ENCODE results near the gene MAPKAP1. TPM values are rescaled to one million over a fixed set of nuclear protein-coding genes. Genes with fewer than 3 reads are reported as not detected.

MAPKAP1 gene
- total RNA-seq, 1 donor from 2014 or later: 146 TPM

GRCh38 chr9:125556046-125556721 is 150.8 kb downstream of the MAPKAP1 start:
- peak; percentile 65 for ATAC-seq
- intact Hi-C loops (cut with micrococcal nuclease): no loop called here
- peak; percentile 55 for DNase-seq

- DNase-seq: no peak
- intact Hi-C loops (cut with micrococcal nuclease): no loop called here
- ATAC-seq: no peak
Observed at GRCh38 chr9:125554726-125555125, 152.3 kb downstream of the MAPKAP1 start.

- DNase-seq: no peak
- intact Hi-C loops (cut with micrococcal nuclease): no loop called here
- no peak for ATAC-seq
Observed at GRCh38 chr9:125551781-125552180, 155.2 kb downstream of the MAPKAP1 start.

- intact Hi-C loops (cut with micrococcal nuclease): no loop called here
- DNase-seq (no peak), ATAC-seq (peak; percentile 72)
Observed at GRCh38 chr9:125549891-125550885, 156.8 kb downstream of the MAPKAP1 start.

- intact Hi-C loops (cut with micrococcal nuclease): no loop called here
- ATAC-seq: peak; percentile 80
- DNase-seq: no peak
Observed at GRCh38 chr9:125549465-125549871, 157.5 kb downstream of the MAPKAP1 start.

- intact Hi-C loops (cut with micrococcal nuclease): no loop called here
- ATAC-seq (peak; percentile 3), DNase-seq (no peak)
Observed at GRCh38 chr9:125549039-125549438, 158.0 kb downstream of the MAPKAP1 start.

- ATAC-seq: no peak
- DNase-seq: no peak
- intact Hi-C loops (cut with micrococcal nuclease): no loop called here
Observed at GRCh38 chr9:125548141-125548540, 158.9 kb downstream of the MAPKAP1 start.

- DNase-seq (no peak), ATAC-seq (no peak)
- intact Hi-C loops (cut with micrococcal nuclease): no loop called here
Observed at GRCh38 chr9:125547368-125547767, 159.6 kb downstream of the MAPKAP1 start.

- DNase-seq: no peak
- intact Hi-C loops (cut with micrococcal nuclease): no loop called here
Observed at GRCh38 chr9:125545845-125546244, 161.2 kb downstream of the MAPKAP1 start.

GRCh38 chr9:125544988-125545651 is 161.9 kb downstream of the MAPKAP1 start:
- DNase-seq: no peak
- intact Hi-C loops (cut with micrococcal nuclease): no loop called here
- peak; percentile 52 for ATAC-seq

More at GRCh38 chr9:125545845-125546244, 161.2 kb downstream of the MAPKAP1 start:
- ATAC-seq: no peak

GRCh38 chr9:125544484-125544883 is 162.5 kb downstream of the MAPKAP1 start:
- intact Hi-C loops (cut with micrococcal nuclease): no loop called here
- no peak for DNase-seq
- ATAC-seq: no peak

GRCh38 chr9:125541840-125542243 is 165.2 kb downstream of the MAPKAP1 start:
- peak; percentile 40 for DNase-seq
- peak; percentile 41 for ATAC-seq
- intact Hi-C loops (cut with micrococcal nuclease): no loop called here

- intact Hi-C loops (cut with micrococcal nuclease): no loop called here
- DNase-seq (no peak), ATAC-seq (no peak)
Observed at GRCh38 chr9:125540497-125540896, 166.5 kb downstream of the MAPKAP1 start.

- peak; percentile 67 for ATAC-seq
- intact Hi-C loops (cut with micrococcal nuclease): no loop called here
- DNase-seq: no peak
Observed at GRCh38 chr9:125538092-125538473, 168.9 kb downstream of the MAPKAP1 start.

GRCh38 chr9:125537442-125538091 is 169.4 kb downstream of the MAPKAP1 start:
- intact Hi-C loops (cut with micrococcal nuclease): no loop called here
- ATAC-seq (peak; percentile 10), DNase-seq (no peak)

GRCh38 chr9:125536776-125537175 is 170.2 kb downstream of the MAPKAP1 start:
- ATAC-seq (no peak), DNase-seq (no peak)
- intact Hi-C loops (cut with micrococcal nuclease): no loop called here

- intact Hi-C loops (cut with micrococcal nuclease): no loop called here
- ATAC-seq (no peak), DNase-seq (no peak)
Observed at GRCh38 chr9:125536167-125536772, 170.7 kb downstream of the MAPKAP1 start.

- ATAC-seq: peak; percentile 87
- intact Hi-C loops (cut with micrococcal nuclease): no loop called here
Observed at GRCh38 chr9:125534971-125535701, 171.9 kb downstream of the MAPKAP1 start.

More at GRCh38 chr9:125534971-125535701, 171.9 kb downstream of the MAPKAP1 start:
- DNase-seq: no peak

Data from left ventricle myocardium superior (tissue), 1 donor.